ENCODE data around the gene FIGN. TPM values are rescaled to one million over a fixed set of nuclear protein-coding genes. Genes with fewer than 3 reads are reported as not detected.

FIGN gene, protein sequence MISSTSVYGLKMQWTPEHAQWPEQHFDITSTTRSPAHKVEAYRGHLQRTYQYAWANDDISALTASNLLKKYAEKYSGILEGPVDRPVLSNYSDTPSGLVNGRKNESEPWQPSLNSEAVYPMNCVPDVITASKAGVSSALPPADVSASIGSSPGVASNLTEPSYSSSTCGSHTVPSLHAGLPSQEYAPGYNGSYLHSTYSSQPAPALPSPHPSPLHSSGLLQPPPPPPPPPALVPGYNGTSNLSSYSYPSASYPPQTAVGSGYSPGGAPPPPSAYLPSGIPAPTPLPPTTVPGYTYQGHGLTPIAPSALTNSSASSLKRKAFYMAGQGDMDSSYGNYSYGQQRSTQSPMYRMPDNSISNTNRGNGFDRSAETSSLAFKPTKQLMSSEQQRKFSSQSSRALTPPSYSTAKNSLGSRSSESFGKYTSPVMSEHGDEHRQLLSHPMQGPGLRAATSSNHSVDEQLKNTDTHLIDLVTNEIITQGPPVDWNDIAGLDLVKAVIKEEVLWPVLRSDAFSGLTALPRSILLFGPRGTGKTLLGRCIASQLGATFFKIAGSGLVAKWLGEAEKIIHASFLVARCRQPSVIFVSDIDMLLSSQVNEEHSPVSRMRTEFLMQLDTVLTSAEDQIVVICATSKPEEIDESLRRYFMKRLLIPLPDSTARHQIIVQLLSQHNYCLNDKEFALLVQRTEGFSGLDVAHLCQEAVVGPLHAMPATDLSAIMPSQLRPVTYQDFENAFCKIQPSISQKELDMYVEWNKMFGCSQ
- total RNA-seq, result 0.99 and 1.4 TPM in 2 replicates

DNA sequence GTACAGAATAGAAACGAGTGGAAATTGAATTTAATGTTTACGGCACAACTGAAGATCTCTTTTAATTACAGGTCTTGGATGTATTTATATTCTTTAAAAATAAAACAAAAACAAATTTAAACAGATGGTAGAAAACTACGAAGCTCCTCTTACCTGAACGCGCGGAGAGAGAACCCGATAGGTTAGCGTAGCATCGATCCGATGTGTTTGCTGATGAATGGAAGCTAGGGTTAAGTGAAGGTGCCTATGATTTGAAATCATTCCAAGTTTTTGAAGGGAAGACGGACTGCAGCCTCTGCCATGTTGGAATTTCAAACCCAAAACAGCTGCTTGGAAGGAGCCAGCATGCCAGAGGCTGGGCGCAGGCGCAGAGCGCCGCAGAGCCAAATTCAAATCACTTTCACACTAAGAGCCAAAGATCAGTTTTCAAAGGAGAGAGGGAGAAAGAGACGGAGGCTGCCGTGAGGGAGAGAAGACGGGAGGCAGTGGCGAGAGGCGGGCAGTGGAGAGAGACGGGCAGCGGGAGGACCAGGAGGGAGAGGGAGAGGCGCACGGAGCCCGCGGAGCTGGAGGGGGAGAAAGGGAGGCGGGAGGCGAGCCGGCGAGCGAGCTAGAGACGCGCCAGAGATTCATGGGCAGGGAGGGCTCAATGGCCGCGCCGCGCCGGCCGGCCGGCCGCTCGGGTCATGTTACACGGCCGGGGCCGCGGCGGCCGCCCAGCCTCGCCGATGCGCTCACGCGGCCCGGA is at the start of gene FIGN:
Gene FIGN (minus strand): TSS at position 324 of the 748 bp plus-strand sequence. CDS start 1,081 bp downstream, outside the sequence.
- DNase-seq (ENCODE audit: low read depth, low spot score), result peak; percentile 64

DNA sequence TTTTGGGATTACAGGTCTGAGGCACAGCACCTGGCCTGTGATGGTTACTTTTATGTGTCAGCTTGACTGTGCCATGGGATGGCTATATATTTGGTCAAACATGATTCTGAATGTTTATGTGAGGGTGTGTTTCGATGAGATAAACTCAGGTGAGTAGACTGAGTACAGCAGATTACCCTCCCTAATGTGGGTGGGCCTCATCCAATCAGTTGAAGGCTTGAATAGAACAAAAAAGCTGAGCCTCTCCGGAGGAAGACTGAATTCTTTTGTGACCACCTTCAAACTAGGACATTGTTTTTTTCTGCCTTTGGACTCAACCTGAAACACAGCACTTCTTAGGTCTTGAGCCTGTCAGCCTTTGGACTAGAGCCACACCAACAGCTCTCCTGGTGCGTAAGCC is 49.4 kb upstream of the FIGN start:
- no peak for DNase-seq (ENCODE audit: low read depth, low spot score)

DNA sequence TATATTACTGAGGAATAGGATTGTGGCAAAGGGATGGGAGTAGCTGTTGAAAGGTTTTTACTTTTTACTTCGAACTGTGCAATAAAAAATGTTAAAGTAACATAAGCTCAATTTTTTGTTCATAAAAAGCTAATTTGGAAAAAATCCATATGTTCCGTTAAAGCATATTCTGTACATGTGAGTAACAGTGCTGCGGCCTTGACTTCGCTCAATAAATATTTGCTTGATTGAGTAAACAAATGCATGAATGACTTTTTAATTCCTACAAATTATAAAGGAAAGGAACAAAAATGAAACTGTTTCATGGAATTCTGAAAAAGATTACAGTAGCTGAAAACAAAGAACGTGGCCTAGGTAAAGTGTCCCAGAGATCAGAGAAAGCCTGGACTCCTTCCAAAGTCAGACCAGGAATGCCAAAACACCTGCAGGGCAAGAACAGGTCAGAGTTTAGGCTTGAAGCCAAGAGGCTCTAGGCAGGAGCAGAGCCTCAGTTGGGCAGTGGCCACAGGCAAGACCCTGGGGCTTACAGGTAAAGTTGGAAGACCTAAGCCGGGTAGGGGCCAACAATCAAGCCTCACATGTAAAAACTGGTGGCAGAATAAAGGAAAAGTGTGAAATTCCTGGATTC is 44.3 kb upstream of the FIGN start:
- DNase-seq (ENCODE audit: low read depth, low spot score), result no peak

DNA sequence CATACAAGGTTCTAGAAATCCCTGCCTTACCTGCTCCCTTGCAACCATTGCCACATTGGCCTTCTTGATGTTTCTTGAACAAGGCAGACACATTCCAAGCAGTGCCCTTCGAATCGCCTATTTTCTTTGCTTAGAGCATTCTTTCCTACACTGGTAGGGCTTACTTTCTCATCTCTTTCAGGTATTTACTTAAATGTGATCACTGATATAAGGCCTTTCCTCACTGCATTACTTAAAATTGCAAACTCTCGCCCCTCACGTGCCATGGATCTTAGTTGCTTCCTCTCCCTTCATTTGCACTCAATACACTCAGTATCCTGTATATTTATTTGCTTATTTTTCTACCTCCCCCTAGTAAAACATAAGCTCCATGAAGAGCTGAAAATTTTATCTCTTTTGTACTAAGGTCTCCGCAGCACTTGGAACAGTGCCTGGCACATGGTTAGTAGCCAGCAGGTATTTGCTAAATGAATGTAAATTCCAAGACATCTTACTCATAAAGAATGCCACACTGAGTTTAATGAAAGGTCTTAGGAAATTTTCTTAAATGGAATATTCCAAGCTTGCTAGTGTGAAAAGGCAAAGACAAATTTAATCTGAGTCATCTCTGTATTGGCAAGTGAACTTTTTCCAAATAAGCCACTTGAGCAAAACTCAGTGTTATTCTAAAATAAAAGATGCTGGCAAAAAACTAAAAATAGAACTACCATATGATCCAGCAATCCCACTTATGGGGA is 42.4 kb upstream of the FIGN start:
- peak; percentile 57 for DNase-seq (ENCODE audit: low read depth, low spot score)

GRCh38 chr2:163775304-163775703 is 39.5 kb upstream of the FIGN start:
- no peak for DNase-seq (ENCODE audit: low read depth, low spot score)

- peak; percentile 39 for DNase-seq (ENCODE audit: low read depth, low spot score)
Measured at GRCh38 chr2:163774862-163775261, 39.1 kb upstream of the FIGN start.

- no peak for DNase-seq (ENCODE audit: low read depth, low spot score)
Measured at GRCh38 chr2:163773276-163773675, 37.5 kb upstream of the FIGN start.

DNA sequence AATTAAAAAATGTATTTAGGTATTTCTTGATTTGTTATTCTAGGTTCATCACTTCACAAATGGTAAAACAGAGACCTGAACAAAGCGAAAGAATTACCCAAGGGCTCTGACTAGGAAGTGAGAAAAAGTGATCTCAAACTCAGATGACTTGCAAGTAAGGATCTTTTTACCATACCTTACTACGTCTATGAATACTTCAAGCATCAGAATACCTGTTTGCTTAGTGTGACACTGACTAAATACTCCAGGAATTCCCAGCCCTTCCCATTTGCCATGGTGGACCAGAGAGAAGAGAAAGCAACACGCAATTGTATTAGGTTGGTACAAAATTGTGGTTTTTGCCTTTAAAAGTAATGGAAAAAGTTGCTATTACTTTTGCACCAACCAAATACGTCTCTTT is 35.8 kb upstream of the FIGN start:
- no peak for DNase-seq (ENCODE audit: low read depth, low spot score)

DNA sequence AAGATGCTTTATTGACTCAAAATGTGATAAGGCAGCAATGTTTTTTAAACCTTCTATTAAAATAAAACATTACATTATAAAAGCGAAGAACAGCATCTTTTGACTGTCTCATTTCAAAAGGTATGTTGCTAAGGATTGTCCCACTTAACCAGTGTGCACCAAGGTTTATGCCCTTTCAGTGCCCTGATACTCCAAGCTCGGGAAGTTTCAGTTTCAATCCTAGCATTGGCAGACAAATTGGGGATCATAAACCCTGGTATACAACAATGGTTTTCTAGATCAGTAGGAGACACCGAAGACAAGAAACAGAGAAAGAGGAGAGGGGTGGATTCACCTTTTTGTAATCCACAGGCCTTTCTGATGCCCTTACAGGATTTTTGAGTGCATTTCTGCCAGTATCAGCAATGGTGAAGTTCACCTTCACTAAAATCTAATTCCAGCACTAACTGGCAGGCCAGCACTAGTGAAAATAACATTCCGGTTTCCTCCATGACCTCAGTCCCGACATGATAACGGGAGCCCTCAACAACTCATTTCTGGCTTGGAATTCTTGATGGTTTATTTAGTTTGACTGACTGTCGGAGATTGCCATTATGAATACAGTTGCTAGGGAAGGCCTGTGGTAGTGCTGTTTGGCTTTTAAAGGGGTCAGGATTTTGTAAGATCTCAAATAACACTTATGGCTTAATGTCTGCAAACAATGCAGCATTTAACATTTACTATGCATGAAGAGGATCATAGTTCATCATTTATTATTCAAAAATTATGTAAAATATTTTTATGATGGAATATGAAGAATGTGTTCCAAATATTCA is 33.3 kb upstream of the FIGN start:
- no peak for DNase-seq (ENCODE audit: low read depth, low spot score)

- DNase-seq (ENCODE audit: low read depth, low spot score), result no peak
Measured at GRCh38 chr2:163767097-163767496, 31.3 kb upstream of the FIGN start.

- DNase-seq (ENCODE audit: low read depth, low spot score), result no peak
Measured at GRCh38 chr2:163764566-163764965, 28.8 kb upstream of the FIGN start.

GRCh38 chr2:163759013-163759412 is 23.2 kb upstream of the FIGN start:
- no peak for DNase-seq (ENCODE audit: low read depth, low spot score)

GRCh38 chr2:163757814-163758213 is 22.0 kb upstream of the FIGN start:
- no peak for DNase-seq (ENCODE audit: low read depth, low spot score)

DNA sequence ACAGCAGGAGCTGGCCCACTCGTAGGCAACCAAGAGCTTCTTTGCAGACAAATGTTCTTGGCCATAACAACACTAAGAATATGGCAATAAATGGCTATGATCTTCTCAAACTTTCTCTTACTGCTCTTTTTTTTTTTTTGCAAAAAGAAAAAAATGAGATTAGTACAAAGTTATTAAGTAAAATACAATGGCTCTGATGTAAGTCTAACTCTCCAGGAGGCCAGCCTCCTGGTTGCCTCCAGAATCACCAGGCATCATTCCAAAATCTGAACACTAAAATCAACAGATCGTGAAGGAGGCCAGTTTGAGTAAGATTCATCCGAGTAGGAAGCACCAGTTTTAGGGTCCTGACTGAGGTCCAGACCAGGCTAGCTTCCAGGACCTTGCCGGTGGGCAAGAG is 20.8 kb upstream of the FIGN start:
- no peak for DNase-seq (ENCODE audit: low read depth, low spot score)

- DNase-seq (ENCODE audit: low read depth, low spot score), result no peak
Measured at GRCh38 chr2:163755366-163755765, 19.6 kb upstream of the FIGN start.

GRCh38 chr2:163753726-163754125 is 17.9 kb upstream of the FIGN start:
- no peak for DNase-seq (ENCODE audit: low read depth, low spot score)

DNA sequence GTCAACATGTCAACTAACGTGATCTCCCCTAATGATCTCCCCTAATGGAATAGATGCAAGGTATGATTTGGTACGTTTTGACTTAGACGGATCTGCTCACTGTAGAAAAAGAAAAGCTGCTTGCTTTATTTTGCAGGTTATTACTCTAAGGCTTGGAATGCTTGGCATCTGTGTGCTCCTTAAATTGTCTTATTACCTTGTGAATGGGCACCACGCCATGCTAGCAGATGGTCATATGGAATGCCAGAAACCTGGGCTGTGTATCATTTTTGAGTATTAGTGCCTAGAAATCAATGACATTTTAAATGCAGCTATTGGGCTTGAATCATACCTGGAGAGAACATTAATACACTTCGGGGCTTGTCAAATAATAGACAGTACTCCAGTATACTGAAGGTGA is 16.5 kb upstream of the FIGN start:
- DNase-seq (ENCODE audit: low read depth, low spot score), result no peak

DNA sequence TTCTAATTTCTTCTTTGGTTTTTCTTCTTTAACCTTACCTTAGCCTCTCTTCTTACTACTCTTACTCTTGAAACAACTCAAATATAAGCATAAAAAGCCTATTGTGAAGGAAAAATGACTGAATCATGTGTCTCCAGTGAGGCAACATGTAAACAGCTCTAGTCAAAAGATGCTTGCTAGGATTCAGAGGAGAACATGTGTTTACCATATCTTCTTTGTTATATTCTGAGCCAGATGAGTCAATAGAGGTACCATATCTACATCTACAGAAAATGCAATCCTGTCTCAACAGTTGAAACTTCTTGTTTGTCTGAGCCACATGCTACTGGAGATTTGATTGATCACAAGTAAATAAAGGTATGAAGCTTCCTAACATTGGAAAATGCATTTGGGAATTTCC is 15.9 kb upstream of the FIGN start:
- DNase-seq (ENCODE audit: low read depth, low spot score), result no peak

GRCh38 chr2:163748420-163748819 is 12.6 kb upstream of the FIGN start:
- no peak for DNase-seq (ENCODE audit: low read depth, low spot score)

GRCh38 chr2:163741435-163741834 is 5.6 kb upstream of the FIGN start:
- no peak for DNase-seq (ENCODE audit: low read depth, low spot score)

All from pulmonary artery endothelial cell (primary cell).